Measurements from ENCODE around the gene PAPOLA.

Gene PAPOLA

DNA sequence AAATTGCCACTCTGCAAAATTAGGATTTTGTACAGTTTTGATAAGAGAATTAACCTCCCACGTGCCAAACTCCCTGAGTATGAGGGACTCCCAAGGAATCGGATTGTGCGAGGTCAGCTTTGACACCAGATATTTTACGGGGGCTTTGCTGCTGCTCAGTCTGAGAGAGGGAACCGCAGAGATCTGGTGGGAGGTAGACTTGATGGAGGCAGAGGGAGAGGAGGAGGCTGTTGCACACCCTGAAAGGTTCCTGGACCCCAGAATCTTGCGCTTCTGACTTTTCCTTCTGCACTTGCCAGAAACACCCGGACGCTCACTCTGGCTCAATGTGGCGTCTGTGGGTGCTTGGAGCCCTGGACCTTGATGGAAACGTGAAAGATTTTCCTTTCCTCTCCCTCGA lies 83.9 kb downstream of the PAPOLA start:
- DNase-seq (ENCODE audit: low spot score) = no peak

DNA sequence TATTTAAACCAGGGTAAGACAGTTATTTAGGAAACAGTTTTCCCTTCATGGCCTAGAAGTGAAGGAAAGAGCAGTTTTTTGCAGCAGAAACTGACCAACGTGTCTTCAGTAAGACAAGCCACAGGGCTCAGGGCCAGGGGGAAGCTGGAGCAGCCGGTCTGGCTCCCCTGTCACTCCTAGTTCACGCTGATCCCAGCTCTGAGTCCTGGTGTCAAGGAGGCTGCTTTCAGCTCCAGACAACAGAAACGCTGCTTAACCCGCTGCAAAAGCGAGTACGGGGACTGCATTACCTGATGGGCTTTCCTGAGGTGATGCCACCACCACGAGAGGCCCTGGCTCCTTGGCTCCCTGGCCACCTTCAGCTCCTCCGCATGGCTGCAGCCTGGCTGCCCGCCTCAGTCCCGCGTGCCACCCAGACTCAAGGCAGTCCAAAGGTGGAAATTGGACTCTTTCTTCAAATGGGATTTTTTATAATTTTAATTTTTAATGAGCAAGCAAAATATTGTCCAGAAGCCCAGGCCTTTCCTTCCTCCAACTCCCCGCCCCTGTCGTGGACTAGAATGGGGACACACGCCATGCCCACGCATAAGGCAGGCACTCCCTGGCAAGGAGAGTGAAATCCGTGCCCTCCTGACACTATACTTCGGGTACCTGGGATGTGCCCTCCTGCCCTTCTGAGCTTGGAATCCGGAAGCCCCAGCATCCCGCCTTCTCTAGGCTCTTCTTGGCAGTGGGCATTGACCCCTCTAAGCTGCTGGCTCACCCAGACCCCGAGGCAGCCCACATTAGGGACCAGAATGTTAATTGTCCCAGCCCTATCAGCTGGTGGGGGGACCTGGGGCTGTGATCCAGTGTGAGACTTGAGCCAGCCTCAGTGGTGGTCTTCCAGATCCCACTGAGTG lies 85.0 kb downstream of the PAPOLA start:
- no peak for DNase-seq (ENCODE audit: low spot score)

DNA sequence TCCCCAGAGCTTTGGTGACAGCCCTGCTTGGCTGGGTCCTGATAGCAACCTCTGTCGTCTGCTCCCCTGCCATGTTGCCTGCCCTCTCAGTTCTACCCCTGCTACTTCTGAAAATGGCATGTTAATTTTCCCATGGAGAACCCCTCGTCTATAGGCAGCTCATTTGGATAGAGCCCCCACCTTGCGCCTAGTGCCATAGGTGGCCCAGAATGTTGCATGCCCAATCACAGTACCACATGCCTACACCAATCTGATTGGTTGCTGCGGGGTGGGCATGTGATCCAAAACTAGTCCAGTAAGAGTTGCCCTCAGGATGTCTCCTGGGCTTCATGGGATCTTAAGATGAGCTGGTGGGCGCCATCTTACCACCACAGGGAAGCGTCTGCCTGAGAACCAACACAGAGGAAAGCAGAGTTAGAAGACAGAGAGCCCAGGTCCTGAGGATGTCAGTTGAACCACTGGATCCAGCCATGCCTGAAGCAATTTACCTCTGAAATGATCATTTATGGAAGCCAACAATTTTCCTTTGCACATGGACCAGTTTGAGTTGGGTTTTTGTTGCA lies 85.7 kb downstream of the PAPOLA start:
- DNase-seq (ENCODE audit: low spot score) = no peak

DNA sequence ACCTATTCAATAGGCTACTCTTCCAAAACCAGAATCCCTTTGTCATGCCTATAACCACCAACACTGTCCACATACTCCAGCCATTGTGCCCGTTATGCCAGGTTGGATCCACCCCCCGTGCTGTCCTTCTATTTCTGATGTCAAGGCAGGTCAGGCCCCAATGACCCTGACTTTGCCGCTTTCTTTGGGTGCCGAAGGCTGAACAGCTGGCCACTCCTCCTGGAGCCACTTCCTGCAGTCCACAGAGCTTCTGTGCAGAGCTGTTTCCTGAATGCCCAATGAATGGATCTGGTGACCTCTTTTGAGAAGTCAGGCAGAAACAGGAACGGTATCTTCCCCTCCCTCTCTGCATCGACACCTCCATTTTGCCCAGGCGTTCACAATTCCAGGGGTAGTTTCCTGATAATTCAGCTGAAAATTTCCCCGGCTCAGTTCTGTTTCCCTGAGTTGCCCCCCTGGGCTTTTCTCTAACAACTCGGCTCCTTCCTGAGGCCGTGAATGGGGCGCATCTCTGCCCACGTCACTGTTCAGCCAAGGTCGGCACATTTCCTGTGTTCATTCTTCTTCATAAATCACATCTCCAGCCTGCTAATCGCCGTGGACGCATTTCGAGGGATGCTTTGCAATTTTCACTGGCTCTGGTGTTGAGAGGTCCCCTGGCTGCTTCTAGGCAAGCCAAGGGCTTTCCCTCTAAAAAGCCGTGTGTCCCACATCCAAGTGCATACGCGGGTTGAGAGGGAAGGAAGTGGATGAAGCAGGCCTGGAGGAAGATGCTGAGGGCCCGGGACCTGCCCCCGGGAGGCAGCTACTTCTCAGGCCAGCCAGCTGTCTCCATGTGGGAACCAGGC lies 86.5 kb downstream of the PAPOLA start:
- no peak for DNase-seq (ENCODE audit: low spot score)

DNA sequence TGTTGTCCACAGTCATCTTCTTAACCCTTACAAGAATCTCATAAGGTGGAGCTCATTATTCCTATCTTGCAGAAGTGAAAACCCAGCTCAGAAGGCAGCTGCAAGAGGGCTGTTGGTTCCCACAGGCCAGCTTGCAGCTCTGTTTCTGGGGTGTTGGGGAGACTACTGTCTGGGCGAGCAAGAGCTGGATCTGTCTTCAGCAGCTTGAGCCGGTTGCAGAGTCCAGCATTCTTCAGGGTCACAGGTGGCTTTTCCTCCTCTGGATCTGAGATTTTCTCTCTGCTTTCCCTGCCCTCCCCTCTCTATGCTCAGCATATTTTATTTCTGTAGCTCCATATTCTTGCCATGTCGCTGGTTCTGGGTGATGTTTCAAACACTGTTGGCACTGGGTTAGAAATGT lies 87.4 kb downstream of the PAPOLA start:
- no peak for DNase-seq (ENCODE audit: low spot score)

DNA sequence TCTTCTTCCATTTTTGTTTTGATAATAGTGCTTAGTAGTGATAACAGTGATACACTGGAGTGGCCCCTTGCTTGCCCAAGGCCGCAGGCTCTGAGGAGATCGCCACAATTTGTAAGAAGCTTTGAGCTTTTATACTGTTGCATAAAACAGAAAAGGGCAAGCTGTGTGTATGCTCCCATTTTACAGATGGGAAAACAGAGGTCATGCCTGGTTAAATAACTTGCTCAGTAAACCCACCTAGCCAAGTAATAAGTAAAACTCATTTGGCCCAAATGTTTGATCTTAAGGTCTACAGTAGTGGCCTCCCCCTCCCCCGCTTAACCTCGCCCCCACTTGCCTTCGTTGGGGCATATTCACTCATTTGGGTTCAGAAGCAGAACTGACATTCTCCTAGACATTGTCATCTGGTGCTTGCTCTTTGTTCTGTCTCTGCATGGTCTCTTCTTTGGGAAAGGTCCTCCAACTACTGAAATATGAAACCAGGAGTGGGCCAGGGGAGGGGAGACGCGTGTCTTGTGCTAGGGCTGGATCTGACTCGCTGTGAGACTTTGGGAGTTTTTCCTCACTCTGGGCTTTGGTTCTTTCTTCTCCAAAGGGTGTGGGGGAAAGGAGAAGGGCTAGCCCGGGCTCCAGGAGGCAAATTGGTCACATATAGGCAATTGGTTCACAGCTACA lies 88.1 kb downstream of the PAPOLA start:
- DNase-seq (ENCODE audit: low spot score) = no peak

DNA sequence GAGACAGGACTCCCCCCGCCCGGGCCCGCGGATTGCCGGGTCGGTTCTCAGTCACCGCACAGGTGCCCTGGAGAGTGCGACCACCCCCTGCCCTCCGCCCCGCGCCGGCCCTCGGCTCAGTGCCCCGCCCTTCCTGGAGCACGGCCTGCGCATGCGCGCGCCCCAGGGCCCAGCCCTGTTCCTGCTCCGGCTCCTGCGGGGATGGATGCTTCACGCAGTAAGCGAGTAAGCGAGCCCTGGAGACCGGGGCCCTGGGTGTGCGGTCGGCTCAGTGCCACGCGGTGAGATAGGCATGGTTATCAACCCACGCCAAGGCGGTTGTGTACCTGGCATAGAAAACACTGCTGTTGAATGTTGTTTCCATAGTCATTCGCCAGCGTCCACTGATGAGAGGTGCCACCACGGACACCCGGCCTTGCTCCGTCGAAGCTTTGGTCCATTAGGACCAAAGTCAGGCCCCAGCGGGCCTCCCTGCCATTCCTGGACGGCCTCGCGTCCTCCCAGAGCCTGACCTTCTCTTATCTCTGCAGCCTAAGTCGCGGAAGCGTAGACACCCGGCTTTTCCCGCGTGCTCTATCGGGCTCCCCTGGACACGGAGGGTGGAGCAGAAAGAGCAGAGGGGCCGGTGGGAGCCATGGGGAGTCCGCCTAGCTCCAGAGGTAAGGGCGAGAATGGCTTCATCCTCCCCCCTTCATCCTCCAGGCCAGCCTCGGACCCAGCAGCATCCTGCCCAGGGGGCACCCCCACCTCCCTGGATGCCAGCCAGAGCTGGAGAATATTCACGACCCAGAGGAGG lies 90.6 kb downstream of the PAPOLA start:
- DNase-seq (ENCODE audit: low spot score) = peak; percentile 88

DNA sequence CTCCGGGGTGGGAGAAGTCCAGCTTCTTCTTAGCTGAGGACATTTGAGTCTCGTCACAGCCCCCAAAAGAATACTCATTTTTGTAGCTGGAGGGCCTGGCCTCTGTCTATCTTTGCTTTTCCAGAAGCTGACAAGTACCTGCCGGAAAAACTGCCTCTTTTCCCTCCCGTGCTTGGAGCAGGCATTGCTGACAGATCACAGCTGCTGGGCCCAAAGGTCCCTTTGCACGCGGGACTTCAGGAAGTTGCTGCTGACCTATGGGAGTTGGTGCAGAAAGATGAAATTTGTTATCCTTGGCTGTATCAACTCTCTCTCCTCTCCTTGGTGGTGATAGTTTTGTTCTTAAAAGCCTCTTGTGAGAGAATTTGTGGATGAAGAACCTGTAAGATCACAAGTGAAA lies 92.8 kb downstream of the PAPOLA start:
- DNase-seq (ENCODE audit: low spot score) = no peak

DNA sequence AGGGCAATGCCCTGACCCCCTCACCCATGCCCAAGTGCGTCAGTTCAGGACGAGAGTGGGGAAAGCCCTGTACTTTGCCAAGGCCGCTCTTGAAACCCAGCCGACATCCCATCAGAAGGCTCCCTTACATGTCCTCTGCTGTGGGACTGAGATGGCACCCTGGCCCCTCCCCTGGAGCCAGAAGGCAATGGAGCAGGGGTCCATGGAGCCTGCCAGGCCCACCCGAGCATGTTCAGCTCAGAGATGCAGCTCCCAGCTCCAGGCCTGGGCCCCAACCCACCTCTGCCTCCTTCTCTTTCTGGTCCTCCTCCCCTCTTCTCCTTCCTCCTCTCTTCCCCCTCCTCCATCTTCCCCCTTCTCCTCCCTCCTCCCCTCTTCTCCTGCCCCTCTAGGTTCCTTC lies 95.5 kb downstream of the PAPOLA start:
- no peak for DNase-seq (ENCODE audit: low spot score)

DNA sequence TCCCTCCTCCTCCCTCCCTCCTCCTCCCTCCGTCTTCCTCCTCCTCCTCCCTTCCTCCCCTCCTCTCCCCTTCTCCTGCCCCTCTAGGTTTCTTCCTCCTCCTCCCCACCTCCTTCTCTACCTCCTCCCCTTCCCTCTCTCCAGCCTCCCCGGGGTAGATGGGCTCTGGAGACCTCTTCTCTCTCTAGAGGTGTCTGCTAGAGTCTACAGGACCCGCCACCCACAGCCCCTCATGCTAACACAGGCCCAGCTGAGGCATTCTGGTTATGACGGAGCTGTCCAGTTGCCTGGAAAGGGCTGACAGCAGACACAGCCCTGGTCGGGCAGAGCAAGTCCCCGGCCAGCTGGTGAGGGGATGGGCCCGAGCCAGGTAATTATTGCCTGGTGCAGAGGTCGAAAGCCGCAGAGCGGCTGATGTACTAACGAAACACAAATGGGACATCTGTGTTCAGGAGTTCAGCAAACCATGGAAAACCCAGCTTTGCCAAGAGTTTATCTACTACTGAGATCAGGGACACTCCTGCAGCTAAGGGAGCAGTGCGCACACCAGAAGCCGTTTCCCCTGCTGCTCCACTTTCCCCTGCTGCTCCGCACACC lies 96.2 kb downstream of the PAPOLA start:
- DNase-seq (ENCODE audit: low spot score) = no peak

DNA sequence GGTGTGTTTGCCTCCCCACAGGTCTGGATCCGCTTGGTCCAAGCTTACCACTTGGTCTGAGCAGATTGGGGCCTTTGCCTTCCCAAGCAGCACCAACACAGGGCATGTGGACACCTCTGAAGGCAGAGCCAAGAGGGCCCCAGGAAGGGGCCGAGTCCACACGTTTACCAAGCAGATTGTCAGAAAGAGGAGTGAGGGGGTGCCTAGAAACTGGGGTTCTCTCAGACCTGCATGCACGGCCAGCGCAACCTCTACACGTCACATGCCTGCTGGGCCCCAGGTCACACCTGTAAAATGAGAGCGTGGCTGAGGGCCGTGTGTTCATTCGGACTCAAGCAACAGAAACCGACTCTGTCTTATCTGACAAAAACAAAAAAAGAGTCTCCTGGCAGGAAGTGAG lies 96.9 kb downstream of the PAPOLA start:
- no peak for DNase-seq (ENCODE audit: low spot score)

DNA sequence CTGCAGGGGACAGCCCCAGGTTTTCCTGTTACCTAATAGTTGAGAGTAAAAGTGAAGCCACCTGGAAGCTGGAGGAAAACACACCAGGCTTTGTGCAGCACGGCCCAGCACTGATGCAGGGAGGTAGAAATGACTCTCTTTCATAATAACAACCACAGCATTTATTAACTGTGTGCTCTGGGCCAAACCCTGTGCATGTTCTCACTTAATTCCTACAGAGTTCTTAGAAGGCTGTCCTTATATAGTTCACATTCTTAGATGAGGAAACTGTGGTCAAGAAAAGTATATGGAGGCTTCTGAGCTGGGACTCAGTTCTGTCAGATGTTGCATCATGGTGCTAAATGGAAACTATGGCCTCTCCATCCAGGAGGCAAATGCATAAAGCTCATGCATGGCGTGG lies 100.0 kb downstream of the PAPOLA start:
- no peak for DNase-seq (ENCODE audit: low spot score)

DNA sequence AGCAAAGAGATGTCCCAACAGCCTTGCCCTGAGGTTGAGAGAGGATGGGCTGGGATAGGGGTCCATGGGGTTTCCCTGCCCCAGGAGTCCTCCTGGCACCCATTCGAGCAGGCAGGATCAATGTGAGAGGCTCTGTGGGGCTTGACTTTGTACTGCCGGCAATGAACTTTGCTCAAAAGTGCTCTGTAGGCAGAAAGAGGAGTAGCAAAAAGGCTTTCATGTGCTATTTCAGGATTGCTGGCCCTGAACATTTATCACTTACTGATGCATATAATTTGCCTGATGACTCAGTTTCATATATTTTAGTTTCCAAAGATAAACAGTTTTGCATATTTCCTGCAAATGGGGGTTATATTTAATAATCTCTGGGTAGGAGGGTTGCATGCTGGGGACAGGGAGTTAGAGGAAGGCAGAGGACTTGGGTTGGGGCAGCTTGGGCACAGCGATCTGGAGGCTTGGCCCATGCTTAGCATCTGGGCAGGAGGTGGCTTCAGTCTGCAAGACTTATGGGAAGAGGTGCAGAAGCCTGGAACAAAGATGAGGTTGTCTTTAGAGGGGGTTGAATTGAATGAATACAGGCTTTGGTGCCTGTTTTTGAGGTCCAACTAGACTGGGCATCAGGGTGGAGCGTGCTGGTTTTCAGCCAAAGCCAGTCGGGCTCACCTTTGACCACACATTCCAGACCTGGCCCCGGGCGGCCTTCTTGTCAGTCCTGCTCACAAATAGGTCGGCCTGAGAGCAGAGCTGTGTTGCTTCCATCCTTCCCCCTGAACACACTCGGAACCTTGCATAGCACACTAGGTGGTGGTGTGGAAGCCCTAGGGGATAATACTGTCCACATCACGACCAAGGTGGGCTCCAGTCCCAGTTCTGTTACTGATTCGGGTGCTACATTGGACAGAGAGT lies 101.4 kb downstream of the PAPOLA start:
- DNase-seq (ENCODE audit: low spot score) = no peak

DNA sequence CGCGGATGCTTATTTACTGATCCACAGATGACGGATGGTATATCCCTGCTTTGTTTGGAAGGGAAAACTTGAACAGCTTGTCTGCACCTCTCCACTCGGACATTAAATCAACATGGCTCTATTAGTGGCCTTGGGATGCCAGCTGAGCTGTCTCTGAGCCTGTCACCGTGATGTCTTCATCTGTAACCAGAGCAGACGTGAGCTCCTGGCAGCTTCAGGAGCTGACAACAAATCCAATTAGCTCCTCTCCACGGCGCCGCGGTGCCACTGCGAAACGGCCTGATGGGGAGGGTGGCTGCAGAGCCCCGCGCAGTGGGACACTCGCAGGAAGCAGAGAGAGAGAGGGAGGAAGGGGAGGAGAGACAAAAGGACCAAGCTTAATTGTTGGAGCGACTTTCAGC lies 112.3 kb downstream of the PAPOLA start:
- DNase-seq (ENCODE audit: low spot score) = no peak

DNA sequence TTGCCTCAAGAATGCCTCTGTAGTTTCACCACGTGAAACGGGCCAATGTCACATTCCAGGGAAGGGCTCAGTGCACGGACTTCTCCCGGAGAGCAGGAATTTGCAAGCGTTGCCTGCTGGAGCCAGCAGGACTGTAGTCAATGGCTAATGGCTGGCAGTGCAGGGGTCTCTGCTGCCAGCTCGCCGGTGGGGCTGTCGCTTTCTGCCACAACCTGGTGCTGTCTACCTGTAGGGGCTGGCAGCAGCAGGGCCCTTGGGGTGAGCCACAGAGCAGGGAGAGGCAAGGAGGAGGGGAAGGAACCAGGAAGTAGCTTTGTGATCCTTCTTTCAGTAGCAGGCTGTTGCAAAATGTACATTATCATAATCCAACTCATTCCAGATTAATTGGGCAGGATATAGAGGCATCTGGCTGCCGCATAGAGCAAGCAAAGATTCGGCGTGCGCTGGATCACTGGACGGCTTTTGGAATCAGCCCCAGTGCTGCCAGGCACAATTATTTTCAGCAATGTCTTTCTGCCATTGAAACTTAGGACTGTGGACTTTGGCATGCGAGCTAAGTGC lies 114.1 kb downstream of the PAPOLA start:
- no peak for DNase-seq (ENCODE audit: low spot score)
